HG03565 (cell line): ENCODE measurements around the gene SCARF2.
"Not testable (repeated sequence)": the region's sequence is repeated elsewhere in the genome, so short reads cannot be mapped to it uniquely, and the experiment has no call there.

Experiments used
- ATAC-seq: cut with Tn5 transposase; IDR thresholded peaks from one replicate; pipeline ENCODE4 v1.9.1; 2021; ENCODE audit warnings: mild to moderate bottlenecking, moderate library complexity; ENCODE audit not compliant: unreplicated experiment

SCARF2 gene

GRCh38 chr22:20463324-20464095 lies 25.9 kb upstream of the SCARF2 start:
- no peak for ATAC-seq

GRCh38 chr22:20459862-20460261 lies 22.2 kb upstream of the SCARF2 start:
- ATAC-seq = no peak

GRCh38 chr22:20459152-20459542 lies 21.5 kb upstream of the SCARF2 start:
- ATAC-seq = no peak

- ATAC-seq = no peak
These were observed 21.0 kb upstream of the SCARF2 start for GRCh38 chr22:20458530-20459151.

GRCh38 chr22:20457506-20458240 lies 20.0 kb upstream of the SCARF2 start:
- ATAC-seq = no peak

- ATAC-seq = no peak
These were observed 19.1 kb upstream of the SCARF2 start for GRCh38 chr22:20456722-20457076.

- no peak for ATAC-seq
These were observed 18.6 kb upstream of the SCARF2 start for GRCh38 chr22:20456064-20456721.

GRCh38 chr22:20455709-20456063 lies 18.1 kb upstream of the SCARF2 start:
- ATAC-seq = no peak

- ATAC-seq = no peak
These were observed 15.6 kb upstream of the SCARF2 start for GRCh38 chr22:20453222-20453621.

- no peak for ATAC-seq
These were observed 14.3 kb upstream of the SCARF2 start for GRCh38 chr22:20451920-20452319.

GRCh38 chr22:20451129-20451778 lies 13.6 kb upstream of the SCARF2 start:
- not testable (repeated sequence) for ATAC-seq

GRCh38 chr22:20450551-20450906 lies 12.9 kb upstream of the SCARF2 start:
- no peak for ATAC-seq

GRCh38 chr22:20449819-20450550 lies 12.4 kb upstream of the SCARF2 start:
- no peak for ATAC-seq

GRCh38 chr22:20448630-20449029 lies 11.0 kb upstream of the SCARF2 start:
- no peak for ATAC-seq

- no peak for ATAC-seq
These were observed 8.9 kb upstream of the SCARF2 start for GRCh38 chr22:20446383-20446970.

GRCh38 chr22:20444325-20444724 lies 6.7 kb upstream of the SCARF2 start:
- ATAC-seq = no peak

GRCh38 chr22:20442485-20443284 lies 5.1 kb upstream of the SCARF2 start:
- no peak for ATAC-seq

- ATAC-seq = no peak
These were observed 4.2 kb upstream of the SCARF2 start for GRCh38 chr22:20441631-20442484.
